K562 (cell line): ENCODE measurements around the gene FAM120AOS. TPM values are rescaled to one million over a fixed set of nuclear protein-coding genes. Genes with fewer than 3 reads are reported as not detected.

ENCODE experiments used
- ATAC-seq: fragments of 200-7000 bp; cut with Tn5 transposase; 3 replicates; pipeline ENCODE4 v1.9.1; 2020; ENCODE audit warnings: moderate library complexity
- BruUV-seq: library from RNA; stranded (reverse); fragments of 400-500 nt; replicated peaks from 2 replicates; lab custom pipeline; 2021; lab: Mats Ljungman, UMichigan
- CTCF ChIA-PET: fragments of 300-600 bp; formaldehyde crosslinking; extraction: SDS; loops from one replicate; lab custom pipeline; 2021; ENCODE audit warnings: low intra/inter-chr PET ratio; lab: Yijun Ruan, JAX
- POLR2A ChIA-PET: fragments of 300-600, 350-650 bp; sonication (Branson Sonifier 250); formaldehyde crosslinking; extraction: SDS; loops from one replicate; lab custom pipeline; 2021; ENCODE audit warnings: antibody characterized with exemption, inconsistent platforms; lab: Yijun Ruan, JAX
- DNase-seq, 4 experiments: peaks; one replicate each; pipeline versions ENCODE4 v3.0.0 to v3.0.0-alpha.2; 2011 to 2018; ENCODE audit warnings: low spot score in 3 of 4, mixed read lengths in 3 of 4; ENCODE audit errors: extremely low read depth in 1 of 4
- FAIRE-seq: peaks from 2 replicates; lab custom pipeline; 2011; peaks lifted over from hg19 to GRCh38; lab: Jason Lieb, UNC
- H2AFZ ChIP-seq: 2 replicates; pipeline ENCODE4 v1.6.0; 2011; ENCODE audit warnings: low read depth, low read length, control low read depth, inconsistent platforms
- H3K27ac ChIP-seq: fragments of 200-600 bp; 3 replicates; pipeline ENCODE4 v1.8.0; 2011; ENCODE audit warnings: low read depth, mild to moderate bottlenecking, control low read depth, inconsistent platforms, low read length, moderate library complexity, mixed read lengths; ENCODE audit errors: extremely low read depth
- H3K27me3 ChIP-seq, 2 experiments: fragments of 300-600 bp in 1 of 2; 2 replicates in 1 of 2; 3 replicates in 1 of 2; pipeline versions ENCODE4 v1.6.0 to v1.8.0; 2011; ENCODE audit warnings: inconsistent platforms in 2 of 2, low read length in 2 of 2, mild to moderate bottlenecking in 1 of 2, mixed read lengths in 1 of 2, moderate library complexity in 1 of 2; ENCODE audit not compliant: control insufficient read depth in 2 of 2, insufficient read depth in 2 of 2
- H3K36me3 ChIP-seq: fragments of 300-600 bp; 3 replicates; pipeline ENCODE4 v1.8.0; 2011; ENCODE audit warnings: mild to moderate bottlenecking, low read length, inconsistent platforms; ENCODE audit not compliant: control insufficient read depth, insufficient read depth
- H3K4me1 ChIP-seq, 2 experiments: fragments of 200-600 bp in 1 of 2; replicated peaks in 1 of 2; 2 replicates in 1 of 2; 3 replicates in 1 of 2; pipeline versions ENCODE4 v1.5.1 to v1.8.0; 2011; ENCODE audit warnings: inconsistent platforms in 2 of 2, low read length in 2 of 2, mild to moderate bottlenecking in 1 of 2, mixed read lengths in 1 of 2, moderate library complexity in 1 of 2; ENCODE audit not compliant: control insufficient read depth in 2 of 2, insufficient read depth in 2 of 2
- H3K4me2 ChIP-seq: 2 replicates; pipeline ENCODE4 v1.6.1; 2011; ENCODE audit warnings: low read length, control low read depth, inconsistent platforms, mixed read lengths; ENCODE audit not compliant: insufficient read depth
- H3K4me3 ChIP-seq: fragments of 200-600 bp; sonication (generic), shearing (Covaris generic); 2 replicates; pipeline ENCODE4 v1.5.1; 2016; ENCODE audit warnings: control low read depth, inconsistent platforms
- H3K79me2 ChIP-seq: fragments of 200-600 bp; 3 replicates; pipeline ENCODE4 v1.8.0; 2011; ENCODE audit warnings: low read length, inconsistent platforms; ENCODE audit not compliant: control insufficient read depth, insufficient read depth
- H3K9ac ChIP-seq, 2 experiments: 2 replicates each; pipeline versions ENCODE4 v1.6.0 to v1.6.1; 2011; ENCODE audit warnings: low read depth in 2 of 2, low read length in 2 of 2, control low read depth in 1 of 2, inconsistent platforms in 1 of 2, mild to moderate bottlenecking in 1 of 2, mixed read lengths in 1 of 2; ENCODE audit not compliant: insufficient read depth in 1 of 2
- H3K9me1 ChIP-seq: one replicate; pipeline ENCODE4 v1.6.0; 2011; ENCODE audit warnings: inconsistent platforms, mild to moderate bottlenecking, low read length, moderate library complexity; ENCODE audit not compliant: control insufficient read depth, insufficient read depth
- H3K9me3 ChIP-seq: replicated peaks from 2 replicates; pipeline ENCODE4 v1.5.1; 2011; ENCODE audit warnings: low read depth, low read length, inconsistent platforms; ENCODE audit not compliant: control insufficient read depth, insufficient read depth
- H4K20me1 ChIP-seq: replicated peaks from 2 replicates; pipeline ENCODE4 v1.6.1; 2011; ENCODE audit warnings: low read length, inconsistent platforms, mixed read lengths; ENCODE audit not compliant: control insufficient read depth, insufficient read depth
- CTCFL ChIP-seq: IDR thresholded peaks from 2 replicates; pipeline ENCODE4 v1.6.1; 2011; ENCODE audit warnings: borderline replicate concordance, low read depth, mild to moderate bottlenecking, moderate library complexity, low read length; ENCODE audit not compliant: insufficient read depth, poor library complexity, severe bottlenecking
- GATAD2A ChIP-seq: fragments of 450-650 bp; IDR thresholded peaks from 2 replicates; pipeline ENCODE4 v1.6.1; 2017
- HMG20B ChIP-seq: fragments of 250-450 bp; sonication (Bioruptor Pico); IDR thresholded peaks from 2 replicates; pipeline ENCODE4 v1.5.0; 2021; ENCODE audit warnings: mild to moderate bottlenecking
- RAD21 ChIP-seq, 2 experiments: fragments of 250-450 bp in 1 of 2; fragments of 450-650 bp in 1 of 2; sonication (Bioruptor Pico) in 1 of 2; formaldehyde crosslinking in 1 of 2; IDR thresholded peaks in 1 of 2; conservative IDR thresholded peaks in 1 of 2; 2 replicates each; pipeline versions ENCODE4 v1.4.0 to v1.8.0; 2020 to 2022; ENCODE audit warnings: mild to moderate bottlenecking in 2 of 2, moderate library complexity in 1 of 2
- RFX7 ChIP-seq: fragments of 250-450 bp; sonication (Bioruptor Pico); IDR thresholded peaks from 2 replicates; pipeline ENCODE4 v1.5.1; 2021; ENCODE audit warnings: mild to moderate bottlenecking
- SNIP1 ChIP-seq: fragments of 450-650 bp; IDR thresholded peaks from 2 replicates; pipeline ENCODE4 v1.7.1; 2017; ENCODE audit warnings: low read depth, mild to moderate bottlenecking
- ZSCAN29 ChIP-seq: fragments of 450-650 bp; IDR thresholded peaks from 2 replicates; pipeline ENCODE4 v1.6.1; 2017
- WGBS: fragments of 100-300 bp; shearing (Covaris generic); methylation state at CpG from one replicate; pipeline ENCODE4 v1.1.6; 2016; ENCODE audit warnings: low coverage, mixed read lengths; ENCODE audit not compliant: insufficient coverage; ENCODE audit errors: missing lambda C conversion rate; 5-methylcytosine and 5-hydroxymethylcytosine counted together
- in situ Hi-C: fragments of 300-500 bp; cut with MboI; formaldehyde crosslinking; loops from 4 replicates; pipeline ENCODE4 v1.15.0; 2018; ENCODE audit warnings: inconsistent platforms, mixed read lengths
- intact Hi-C: fragments of 100-400 bp; cut with micrococcal nuclease; formaldehyde crosslinking; loops from 2 replicates; pipeline ENCODE4 v1.14.2; 2022
- polyA plus RNA-seq, 8 experiments: library from polyadenylated mRNA; depleted of rRNA in 4 of 8; stranded (reverse) in 5 of 8; unstranded in 3 of 8; fragments of >200 nt; fragmentation: Nextera tagmentation in 2 of 8; fragmentation: Illumina TruSeq in 1 of 8; extraction: Ambion mirVana in 2 of 8; extraction: Trizol in 1 of 8; gene quantifications; 2 replicates each; pipeline versions ENCODE4 v1.2.1 to v1.2.3, GENCODE V29; 2011 to 2014; ENCODE audit warnings: inconsistent platforms in 1 of 8, missing spikeins in 1 of 8
- total RNA-seq, 7 experiments: library from RNA; depleted of rRNA in 6 of 7; stranded (reverse); fragments of >200 nt in 6 of 7; fragmentation: Illumina TruSeq in 2 of 7; extraction: Trizol in 2 of 7; gene quantifications; 2 replicates each; pipeline versions ENCODE4 v1.2.1 to v1.2.3, GENCODE V29; 2011 to 2021; ENCODE audit warnings: low replicate concordance in 1 of 7
- TF ChIP-seq, protein P1 (sequence below), 3 experiments: fragments of 200-800 bp in 1 of 3; fragments of 250-450 bp in 1 of 3; fragments of 450-650 bp in 1 of 3; sonication (Bioruptor Pico) in 1 of 3; sonication (Bioruptor generic) in 1 of 3; formaldehyde crosslinking in 1 of 3; IDR thresholded peaks; 2 replicates each; pipeline versions ENCODE4 v1.6.1 to v1.8.0; 2016 to 2022; ENCODE audit warnings: mild to moderate bottlenecking in 2 of 3, missing genetic modification characterization in 2 of 3, missing compliant biosample characterization in 1 of 3, moderate library complexity in 1 of 3
- TF ChIP-seq, protein P2 (sequence below), 3 experiments: IDR thresholded peaks in 2 of 3; conservative IDR thresholded peaks in 1 of 3; 2 replicates each; pipeline ENCODE4 v1.5.1; 2011 to 2012; ENCODE audit warnings: low read length in 3 of 3, mild to moderate bottlenecking in 3 of 3, control low read depth in 2 of 3, improper control_type of control experiment in 1 of 3, inconsistent platforms in 1 of 3, low read depth in 1 of 3, mixed read lengths in 1 of 3, moderate library complexity in 1 of 3; ENCODE audit not compliant: insufficient read depth in 2 of 3

The FAM120AOS gene
- total and polyA plus RNA-seq, 9 of the 15 experiments (the other 6 are each of a cell fraction or from before 2014, with no cell fraction given): 18.8 to 53.4 (median 41.4) TPM

DNA sequence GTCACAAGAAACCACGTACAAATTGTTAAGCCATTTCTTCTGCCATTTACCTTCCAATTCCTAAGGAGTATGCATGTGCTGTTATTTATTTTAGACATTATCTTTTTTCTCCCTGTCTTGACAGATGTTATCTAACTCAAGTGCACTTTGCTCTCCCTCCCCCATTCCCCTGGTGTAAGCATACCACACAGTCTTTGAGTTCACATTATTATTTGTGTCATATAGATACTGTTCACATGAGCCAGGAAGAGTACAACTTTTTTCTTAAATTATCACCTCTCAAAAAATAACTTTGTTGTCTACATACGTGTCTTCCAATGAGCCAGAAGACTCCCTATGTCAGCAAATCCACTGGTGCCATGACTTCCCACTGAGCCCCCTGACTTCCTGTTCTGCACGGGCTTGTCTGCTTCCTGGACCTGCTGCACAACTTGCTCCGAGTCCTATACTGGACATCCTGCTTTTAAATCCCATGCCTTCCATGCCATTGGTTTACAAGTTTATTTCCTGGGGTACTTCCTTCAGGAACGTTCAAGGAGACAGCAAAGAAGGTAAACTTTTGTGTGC is 21.8 kb downstream of the FAM120AOS start (continued):
- TF ChIP-seq, protein P1, sequence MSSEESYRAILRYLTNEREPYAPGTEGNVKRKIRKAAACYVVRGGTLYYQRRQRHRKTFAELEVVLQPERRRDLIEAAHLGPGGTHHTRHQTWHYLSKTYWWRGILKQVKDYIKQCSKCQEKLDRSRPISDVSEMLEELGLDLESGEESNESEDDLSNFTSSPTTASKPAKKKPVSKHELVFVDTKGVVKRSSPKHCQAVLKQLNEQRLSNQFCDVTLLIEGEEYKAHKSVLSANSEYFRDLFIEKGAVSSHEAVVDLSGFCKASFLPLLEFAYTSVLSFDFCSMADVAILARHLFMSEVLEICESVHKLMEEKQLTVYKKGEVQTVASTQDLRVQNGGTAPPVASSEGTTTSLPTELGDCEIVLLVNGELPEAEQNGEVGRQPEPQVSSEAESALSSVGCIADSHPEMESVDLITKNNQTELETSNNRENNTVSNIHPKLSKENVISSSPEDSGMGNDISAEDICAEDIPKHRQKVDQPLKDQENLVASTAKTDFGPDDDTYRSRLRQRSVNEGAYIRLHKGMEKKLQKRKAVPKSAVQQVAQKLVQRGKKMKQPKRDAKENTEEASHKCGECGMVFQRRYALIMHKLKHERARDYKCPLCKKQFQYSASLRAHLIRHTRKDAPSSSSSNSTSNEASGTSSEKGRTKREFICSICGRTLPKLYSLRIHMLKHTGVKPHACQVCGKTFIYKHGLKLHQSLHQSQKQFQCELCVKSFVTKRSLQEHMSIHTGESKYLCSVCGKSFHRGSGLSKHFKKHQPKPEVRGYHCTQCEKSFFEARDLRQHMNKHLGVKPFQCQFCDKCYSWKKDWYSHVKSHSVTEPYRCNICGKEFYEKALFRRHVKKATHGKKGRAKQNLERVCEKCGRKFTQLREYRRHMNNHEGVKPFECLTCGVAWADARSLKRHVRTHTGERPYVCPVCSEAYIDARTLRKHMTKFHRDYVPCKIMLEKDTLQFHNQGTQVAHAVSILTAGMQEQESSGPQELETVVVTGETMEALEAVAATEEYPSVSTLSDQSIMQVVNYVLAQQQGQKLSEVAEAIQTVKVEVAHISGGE (CRISPR knock-in tag; IDR thresholded peaks at IDR 0.05): peak in 1 of 3 experiments; percentile 33; a peak in 1 of 6 replicates
- no peak for TF ChIP-seq HMG20B

- Histone ChIP-seq H3K9ac (no peak overlapping the region), H3K27me3 (peaks cover 6 to 15% of the 10 kb centered on the region in 2 experiments; a peak in 3 of 5 replicates), H2AFZ (no peak overlapping the region), H4K20me1 (no peaks in the 10 kb centered on the region), H3K27ac (no peak overlapping the region), H3K79me2 (no peaks in the 10 kb centered on the region), H3K4me3 (no peak overlapping the region), H3K4me1 (peaks cover 0 to 8% of the 10 kb centered on the region in 2 experiments; a peak in 1 of 5 replicates), H3K9me3 (no peaks in the 10 kb centered on the region), H3K36me3 (no peaks in the 10 kb centered on the region), H3K4me2 (no peak overlapping the region), H3K9me1 (no peaks in the 10 kb centered on the region)
- DNase-seq (peak in 3 of 4 experiments; percentile 21 to 32 (median 22)), FAIRE-seq (no peak), ATAC-seq (peak; percentile 83)
- ChIA-PET POLR2A (no interaction called here), CTCF (no interaction called here)
- in situ Hi-C loops: no loop called here
- 16% methylated on average over 5 of the region's 5 CpGs for WGBS
- no TSS peak for BruUV-seq
- TF ChIP-seq RFX7 (CRISPR knock-in tag) (no peak), GATAD2A (no peak), SNIP1 (no peak), RAD21 (CRISPR knock-in tag; conservative IDR thresholded peaks at IDR 0.05 in 1 of 2, IDR thresholded peaks at IDR 0.05 in 1 of 2) (peak in 1 of 2 experiments; percentile 38; a peak in 2 of 4 replicates), ZSCAN29 (no peak), CTCFL (peak; percentile 58)
- TF ChIP-seq, protein P2, sequence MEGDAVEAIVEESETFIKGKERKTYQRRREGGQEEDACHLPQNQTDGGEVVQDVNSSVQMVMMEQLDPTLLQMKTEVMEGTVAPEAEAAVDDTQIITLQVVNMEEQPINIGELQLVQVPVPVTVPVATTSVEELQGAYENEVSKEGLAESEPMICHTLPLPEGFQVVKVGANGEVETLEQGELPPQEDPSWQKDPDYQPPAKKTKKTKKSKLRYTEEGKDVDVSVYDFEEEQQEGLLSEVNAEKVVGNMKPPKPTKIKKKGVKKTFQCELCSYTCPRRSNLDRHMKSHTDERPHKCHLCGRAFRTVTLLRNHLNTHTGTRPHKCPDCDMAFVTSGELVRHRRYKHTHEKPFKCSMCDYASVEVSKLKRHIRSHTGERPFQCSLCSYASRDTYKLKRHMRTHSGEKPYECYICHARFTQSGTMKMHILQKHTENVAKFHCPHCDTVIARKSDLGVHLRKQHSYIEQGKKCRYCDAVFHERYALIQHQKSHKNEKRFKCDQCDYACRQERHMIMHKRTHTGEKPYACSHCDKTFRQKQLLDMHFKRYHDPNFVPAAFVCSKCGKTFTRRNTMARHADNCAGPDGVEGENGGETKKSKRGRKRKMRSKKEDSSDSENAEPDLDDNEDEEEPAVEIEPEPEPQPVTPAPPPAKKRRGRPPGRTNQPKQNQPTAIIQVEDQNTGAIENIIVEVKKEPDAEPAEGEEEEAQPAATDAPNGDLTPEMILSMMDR (IDR thresholded peaks at IDR 0.05 in 2 of 3, conservative IDR thresholded peaks at IDR 0.05 in 1 of 3; ENCODE audit: insufficient read depth in 2 of 3, low read depth in 1 of 3, low read length in 3 of 3): peak; percentile 48 to 51 (median 50)
- intact Hi-C loops: no loop called here
Measured at GRCh38 chr9:93427655-93428379, 25.6 kb downstream of the FAM120AOS start.
